ENCODE measurements around the gene SRSF10.
"Not testable (repeated sequence)": the region's sequence is repeated elsewhere in the genome, so short reads cannot be mapped to it uniquely, and the experiment has no call there.

SRSF10 gene

GRCh38 chr1:23996700-23997229 lies 16.6 kb upstream of the SRSF10 start:
- Histone ChIP-seq H2AFZ (no peak overlapping the region), H3K79me2 (no peaks in the 10 kb centered on the region), H3K4me2 (ENCODE audit: low read length) (no peak overlapping the region), H3K9me3 (ENCODE audit: control insufficient read depth, low read length) (no peaks in the 10 kb centered on the region), H3K4me3 (ENCODE audit: low read depth, low read length) (no peak overlapping the region), H3K27me3 (ENCODE audit: control insufficient read depth, insufficient read depth, low read length) (no peaks in the 10 kb centered on the region), H3K9ac (no peak overlapping the region), H3K4me1 (no peaks in the 10 kb centered on the region), H3K36me3 (ENCODE audit: control insufficient read depth, insufficient read depth, low read length) (no peaks in the 10 kb centered on the region), H3K27ac (no peak overlapping the region)
- no peak for TF ChIP-seq CTCF (IDR thresholded peaks at IDR 0.05)

- Histone ChIP-seq H2AFZ (no peak overlapping the region), H3K9ac (no peak overlapping the region), H3K9me3 (ENCODE audit: control insufficient read depth, low read length) (no peaks in the 10 kb centered on the region), H3K4me1 (no peaks in the 10 kb centered on the region), H3K4me2 (ENCODE audit: low read length) (no peak overlapping the region), H3K27me3 (ENCODE audit: control insufficient read depth, insufficient read depth, low read length) (no peaks in the 10 kb centered on the region), H3K27ac (no peak overlapping the region), H3K36me3 (ENCODE audit: control insufficient read depth, insufficient read depth, low read length) (no peaks in the 10 kb centered on the region), H3K79me2 (no peaks in the 10 kb centered on the region), H3K4me3 (ENCODE audit: low read depth, low read length) (no peak overlapping the region)
- TF ChIP-seq CTCF (IDR thresholded peaks at IDR 0.05), result no peak
Measured at GRCh38 chr1:23995431-23995837, 15.3 kb upstream of the SRSF10 start.

GRCh38 chr1:23992011-23992410 lies 11.9 kb upstream of the SRSF10 start:
- H3K27ac ChIP-seq; H3K79me2 ChIP-seq; H2AFZ ChIP-seq; H3K4me3 ChIP-seq (ENCODE audit: low read depth, low read length); H3K4me2 ChIP-seq (ENCODE audit: low read length); H3K9me3 ChIP-seq (ENCODE audit: control insufficient read depth, low read length); H3K4me1 ChIP-seq; H3K27me3 ChIP-seq (ENCODE audit: control insufficient read depth, insufficient read depth, low read length); H3K9ac ChIP-seq; H3K36me3 ChIP-seq (ENCODE audit: control insufficient read depth, insufficient read depth, low read length): not testable (repeated sequence)

- Histone ChIP-seq H3K27ac (no peak overlapping the region), H3K4me1 (no peaks in the 10 kb centered on the region), H2AFZ (no peak overlapping the region), H3K9ac (no peak overlapping the region), H3K79me2 (no peaks in the 10 kb centered on the region), H3K36me3 (ENCODE audit: control insufficient read depth, insufficient read depth, low read length) (no peaks in the 10 kb centered on the region), H3K4me3 (ENCODE audit: low read depth, low read length) (no peak overlapping the region), H3K27me3 (ENCODE audit: control insufficient read depth, insufficient read depth, low read length) (no peaks in the 10 kb centered on the region), H3K4me2 (ENCODE audit: low read length) (no peak overlapping the region), H3K9me3 (ENCODE audit: control insufficient read depth, low read length) (no peaks in the 10 kb centered on the region)
- no peak for TF ChIP-seq CTCF (IDR thresholded peaks at IDR 0.05)
Measured at GRCh38 chr1:23989263-23989662, 9.1 kb upstream of the SRSF10 start.

- not testable (repeated sequence) for H3K9ac ChIP-seq; H3K4me2 ChIP-seq (ENCODE audit: low read length); H3K4me1 ChIP-seq; H3K9me3 ChIP-seq (ENCODE audit: control insufficient read depth, low read length); H3K4me3 ChIP-seq (ENCODE audit: low read depth, low read length); H3K79me2 ChIP-seq; H2AFZ ChIP-seq; H3K36me3 ChIP-seq (ENCODE audit: control insufficient read depth, insufficient read depth, low read length); H3K27ac ChIP-seq; H3K27me3 ChIP-seq (ENCODE audit: control insufficient read depth, insufficient read depth, low read length)
Measured at GRCh38 chr1:23987038-23987437, 6.9 kb upstream of the SRSF10 start.
